Endothelial cell of umbilical vein (primary cell): ENCODE data around the gene VEZT. TPM values are rescaled to one million over a fixed set of nuclear protein-coding genes. Genes with fewer than 3 reads are reported as not detected.

Experiments
- BruUV-seq: library from RNA; stranded (reverse); fragments of 400-500 nt; replicated peaks from 2 replicates; lab custom pipeline; 2021; lab: Mats Ljungman, UMichigan
- CTCF ChIA-PET: fragments of 300-600, 350-600 bp; sonication (Branson Sonifier 250); formaldehyde crosslinking; loops from one replicate; lab custom pipeline; 2021; ENCODE audit warnings: antibody characterized with exemption, inconsistent platforms; lab: Charles Lee
- POLR2A ChIA-PET: fragments of 300-600, 350-600 bp; sonication (Branson Sonifier 250); formaldehyde crosslinking; loops from one replicate; lab custom pipeline; 2021; ENCODE audit warnings: antibody characterized with exemption, inconsistent platforms; lab: Charles Lee
- DNase-seq: peaks from one replicate; pipeline ENCODE4 v3.0.0-alpha.2; 2011; ENCODE audit warnings: low read depth, low spot score
- FAIRE-seq: peaks from 2 replicates; lab custom pipeline; 2011; peaks lifted over from hg19 to GRCh38; lab: Jason Lieb, UNC
- H2AFZ ChIP-seq: 2 replicates; pipeline ENCODE4 v1.6.0; 2012; ENCODE audit warnings: low read depth, low read length, control low read depth, inconsistent platforms
- H3K27ac ChIP-seq: 2 replicates; pipeline ENCODE4 v1.5.1; 2011; ENCODE audit warnings: low read depth, mild to moderate bottlenecking, control low read depth, low read length, moderate library complexity; ENCODE audit not compliant: insufficient read depth
- H3K27me3 ChIP-seq, 2 experiments: 2 replicates each; pipeline versions ENCODE4 v1.6.0 to v1.6.1; 2011; ENCODE audit warnings: low read length in 2 of 2, mixed read lengths in 1 of 2; ENCODE audit not compliant: control insufficient read depth in 2 of 2, insufficient read depth in 2 of 2
- H3K36me3 ChIP-seq, 2 experiments: 2 replicates in 1 of 2; 3 replicates in 1 of 2; pipeline ENCODE4 v1.5.1; 2011; ENCODE audit warnings: low read length in 2 of 2, mild to moderate bottlenecking in 1 of 2, moderate library complexity in 1 of 2; ENCODE audit not compliant: control insufficient read depth in 2 of 2, insufficient read depth in 2 of 2; ENCODE audit errors: extremely low read depth in 1 of 2
- H3K4me1 ChIP-seq: 3 replicates; pipeline ENCODE4 v1.5.1; 2011; ENCODE audit warnings: mild to moderate bottlenecking, low read length; ENCODE audit not compliant: control insufficient read depth, insufficient read depth; ENCODE audit errors: extremely low read depth
- H3K4me2 ChIP-seq: 2 replicates; pipeline ENCODE4 v1.6.1; 2011; ENCODE audit warnings: low read length, control low read depth, mixed read lengths; ENCODE audit not compliant: insufficient read depth
- H3K4me3 ChIP-seq, 3 experiments: fragments of 200-600 bp in 1 of 3; sonication (generic), shearing (Covaris generic) in 1 of 3; replicated peaks in 1 of 3; 2 replicates each; pipeline ENCODE4 v1.5.1; 2011 to 2016; ENCODE audit warnings: control low read depth in 3 of 3, low read length in 3 of 3, mild to moderate bottlenecking in 2 of 3, inconsistent platforms in 1 of 3, low read depth in 1 of 3, moderate library complexity in 1 of 3; ENCODE audit not compliant: insufficient read depth in 1 of 3
- H3K79me2 ChIP-seq: 2 replicates; pipeline ENCODE4 v1.6.0; 2012; ENCODE audit warnings: low read length, inconsistent platforms; ENCODE audit not compliant: control insufficient read depth, insufficient read depth
- H3K9ac ChIP-seq: replicated peaks from 2 replicates; pipeline ENCODE3; 2011; ENCODE audit warnings: low read length, control low read depth; ENCODE audit not compliant: insufficient read depth; ENCODE audit errors: extremely low read depth
- H3K9me1 ChIP-seq: replicated peaks from 3 replicates; pipeline ENCODE4 v1.6.0; 2011; ENCODE audit warnings: mild to moderate bottlenecking, low read length; ENCODE audit not compliant: control insufficient read depth, insufficient read depth; ENCODE audit errors: extremely low read depth
- H3K9me3 ChIP-seq: replicated peaks from 2 replicates; pipeline ENCODE4 v1.5.1; 2012; ENCODE audit warnings: low read length, inconsistent platforms; ENCODE audit not compliant: control insufficient read depth, insufficient read depth
- H4K20me1 ChIP-seq: replicated peaks from 2 replicates; pipeline ENCODE3; 2011; ENCODE audit warnings: mild to moderate bottlenecking, low read length; ENCODE audit not compliant: control insufficient read depth, insufficient read depth; ENCODE audit errors: extremely low read depth
- EZH2 ChIP-seq: IDR thresholded peaks from 2 replicates; pipeline ENCODE4 v1.6.1; 2012; ENCODE audit warnings: borderline replicate concordance, low read depth, mild to moderate bottlenecking, moderate library complexity, low read length, inconsistent platforms; ENCODE audit not compliant: severe bottlenecking
- FOS ChIP-seq: IDR thresholded peaks from 2 replicates; pipeline ENCODE4 v1.6.1; 2011; ENCODE audit warnings: mild to moderate bottlenecking, low read length, moderate library complexity, borderline replicate concordance; ENCODE audit not compliant: insufficient read depth
- GATA2 ChIP-seq: IDR thresholded peaks from 2 replicates; pipeline ENCODE4 v1.7.0; 2011; ENCODE audit warnings: low read depth, mild to moderate bottlenecking, moderate library complexity, mixed read lengths, low read length; ENCODE audit not compliant: insufficient read length, insufficient read depth
- JUN ChIP-seq: IDR thresholded peaks from 2 replicates; pipeline ENCODE4 v1.6.1; 2011; ENCODE audit warnings: borderline replicate concordance, low read depth; ENCODE audit not compliant: insufficient read length, insufficient read depth
- MYC ChIP-seq: IDR thresholded peaks from one replicate; pipeline ENCODE4 v1.6.1; 2011; ENCODE audit warnings: mild to moderate bottlenecking, low read depth, low read length
- POLR2A ChIP-seq: IDR thresholded peaks from 2 replicates; pipeline ENCODE4 v1.6.1; 2012; ENCODE audit warnings: low read depth, mild to moderate bottlenecking, control low read depth, low read length
- POLR2AphosphoS5 ChIP-seq: IDR thresholded peaks from 2 replicates; pipeline ENCODE4 v1.6.1; 2012; ENCODE audit warnings: low read depth, mild to moderate bottlenecking, control low read depth, low read length, moderate library complexity; ENCODE audit not compliant: insufficient read depth
- dilution Hi-C: fragments of 300-500 bp; cut with MboI; formaldehyde crosslinking; loops from one replicate; pipeline ENCODE4 v1.15.0; 2019; ENCODE audit warnings: low sequenced_read_pairs; ENCODE audit not compliant: extremely low pct_ligation_motif_present
- intact Hi-C: fragments of 100-400 bp; cut with micrococcal nuclease; formaldehyde crosslinking; loops from one replicate; pipeline ENCODE4 v1.10.0; 2022
- polyA plus RNA-seq, 4 experiments: library from polyadenylated mRNA; depleted of rRNA in 3 of 4; stranded (reverse) in 3 of 4; unstranded in 1 of 4; fragments of >200 nt; gene quantifications; 2 replicates each; pipeline versions ENCODE4 v1.2.1 to v1.2.3, GENCODE V29; 2011 to 2012; ENCODE audit warnings: missing spikeins in 1 of 4
- total RNA-seq: library from RNA; stranded (reverse); gene quantifications from 2 replicates; pipeline ENCODE4 v1.2.3, GENCODE V29; 2021
- TF ChIP-seq, protein P1 (sequence below), 2 donors: IDR thresholded peaks; 1 replicate in 1 of 2; 2 replicates in 1 of 2; pipeline ENCODE4 v1.5.1; 2011; ENCODE audit warnings: low read length in 2 of 2, mild to moderate bottlenecking in 2 of 2, moderate library complexity in 2 of 2, control low read depth in 1 of 2, inconsistent platforms in 1 of 2, low read depth in 1 of 2; ENCODE audit not compliant: insufficient read depth in 1 of 2; ENCODE audit errors: extremely low read depth in 1 of 2
- TF ChIP-seq, protein P2 (sequence below): IDR thresholded peaks from 2 replicates; pipeline ENCODE4 v1.6.1; 2011; ENCODE audit not compliant: insufficient read depth, insufficient read length

Gene VEZT
- total and polyA plus RNA-seq, 2 donors (not counting 3 experiments of a cell fraction or from before 2014, with no cell fraction given): 57.8 to 91.3 TPM

DNA sequence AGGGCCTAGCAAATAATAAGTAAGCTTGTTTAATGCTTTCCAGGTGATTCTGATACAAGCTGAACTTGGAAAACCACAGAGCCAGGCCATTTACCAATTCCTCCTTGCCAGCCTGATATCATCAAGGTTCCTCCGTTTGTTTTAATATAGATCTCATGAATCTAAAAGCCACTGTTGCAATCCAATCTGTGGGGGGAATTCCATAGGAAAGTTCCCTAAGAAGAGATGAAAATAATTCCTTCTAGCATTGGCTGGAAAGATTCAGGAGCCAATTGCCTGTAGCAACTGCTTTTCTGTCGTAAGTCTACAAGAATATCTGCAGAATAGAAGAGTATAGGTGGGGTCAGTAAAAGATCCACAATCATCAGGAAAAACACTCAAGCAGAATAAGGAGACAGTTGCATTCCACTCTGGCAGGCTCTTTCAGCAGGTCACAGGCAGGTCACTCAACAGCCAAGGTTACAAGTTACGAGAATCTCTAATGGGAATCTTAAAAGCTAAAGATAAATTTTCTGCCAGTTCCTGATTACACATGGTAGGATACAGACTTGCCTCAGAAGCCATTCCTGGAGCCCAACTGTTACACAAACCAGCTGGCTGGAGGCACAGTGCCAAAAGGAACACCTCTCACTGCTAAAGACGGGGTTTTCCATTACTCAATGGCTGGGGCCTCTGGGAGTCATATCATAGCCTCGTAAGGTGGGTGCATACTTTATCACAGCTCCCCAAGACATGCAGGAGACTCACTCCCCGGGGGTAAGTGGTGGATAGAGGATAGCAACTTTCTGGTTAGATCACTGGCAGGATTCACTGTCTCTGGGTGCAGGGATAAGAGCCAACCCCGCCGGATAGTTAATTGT lies 44.0 kb upstream of the VEZT start:
- Histone ChIP-seq H3K36me3 (no peaks in the 10 kb centered on the region), H2AFZ (no peak overlapping the region), H3K79me2 (no peaks in the 10 kb centered on the region), H3K9me1 (no peaks in the 10 kb centered on the region), H3K9ac (no peak overlapping the region), H3K27me3 (no peaks in the 10 kb centered on the region), H4K20me1 (no peaks in the 10 kb centered on the region), H3K9me3 (no peaks in the 10 kb centered on the region), H3K4me3 (no peak overlapping the region), H3K27ac (no peak overlapping the region), H3K4me2 (no peak overlapping the region), H3K4me1 (peaks cover 40% of the 10 kb centered on the region)
- FAIRE-seq: no peak
- intact Hi-C loops: no loop called here
- no TSS peak for BruUV-seq
- TF ChIP-seq POLR2A (no peak), EZH2 (no peak), POLR2AphosphoS5 (no peak), GATA2 (no peak), MYC (no peak), JUN (no peak), FOS (no peak)
- TF ChIP-seq, protein P1, sequence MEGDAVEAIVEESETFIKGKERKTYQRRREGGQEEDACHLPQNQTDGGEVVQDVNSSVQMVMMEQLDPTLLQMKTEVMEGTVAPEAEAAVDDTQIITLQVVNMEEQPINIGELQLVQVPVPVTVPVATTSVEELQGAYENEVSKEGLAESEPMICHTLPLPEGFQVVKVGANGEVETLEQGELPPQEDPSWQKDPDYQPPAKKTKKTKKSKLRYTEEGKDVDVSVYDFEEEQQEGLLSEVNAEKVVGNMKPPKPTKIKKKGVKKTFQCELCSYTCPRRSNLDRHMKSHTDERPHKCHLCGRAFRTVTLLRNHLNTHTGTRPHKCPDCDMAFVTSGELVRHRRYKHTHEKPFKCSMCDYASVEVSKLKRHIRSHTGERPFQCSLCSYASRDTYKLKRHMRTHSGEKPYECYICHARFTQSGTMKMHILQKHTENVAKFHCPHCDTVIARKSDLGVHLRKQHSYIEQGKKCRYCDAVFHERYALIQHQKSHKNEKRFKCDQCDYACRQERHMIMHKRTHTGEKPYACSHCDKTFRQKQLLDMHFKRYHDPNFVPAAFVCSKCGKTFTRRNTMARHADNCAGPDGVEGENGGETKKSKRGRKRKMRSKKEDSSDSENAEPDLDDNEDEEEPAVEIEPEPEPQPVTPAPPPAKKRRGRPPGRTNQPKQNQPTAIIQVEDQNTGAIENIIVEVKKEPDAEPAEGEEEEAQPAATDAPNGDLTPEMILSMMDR (IDR thresholded peaks at IDR 0.05; ENCODE audit: extremely low read depth in 1 of 2, insufficient read depth in 1 of 2, low read depth in 1 of 2, low read length in 2 of 2): no peak
- TF ChIP-seq, protein P2, sequence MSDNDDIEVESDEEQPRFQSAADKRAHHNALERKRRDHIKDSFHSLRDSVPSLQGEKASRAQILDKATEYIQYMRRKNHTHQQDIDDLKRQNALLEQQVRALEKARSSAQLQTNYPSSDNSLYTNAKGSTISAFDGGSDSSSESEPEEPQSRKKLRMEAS: no peak
- CTCF ChIA-PET: interaction anchor here (1.1 to 1.9 kb wide), 3 partner anchors 14 to 43 kb away, joined by 4 to 9 read pairs (median 5); partner anchors contain the start of genes FGD6 and VEZT
- POLR2A ChIA-PET: interaction anchor here (0.6 kb wide), 1 partner anchor 170 kb away, joined by 3 read pairs; the partner anchor contains the start of gene NDUFA12
- dilution Hi-C loops: no loop called here
- peak; percentile 84 for DNase-seq
